Activated naive CD4-positive, alpha-beta T cell treated with anti-CD3 and anti-CD28 coated beads, Interleukin-2, amount 10 ng/mL, durations not matched to agents 7 days and 5 days (primary cell): ENCODE results near the gene SETD7.
A peak's percentile ranks its signal among the peaks of the same experiment; 100 is the strongest.

Experiments used
- CTCF ChIA-PET: fragments of 350-600 bp; sonication (Branson Sonifier 250); formaldehyde crosslinking; loops from one replicate; lab custom pipeline; 2021; ENCODE audit warnings: antibody characterized with exemption; lab: Charles Lee
- DNase-seq: peaks from one replicate; pipeline ENCODE4 v3.0.0-alpha.2; 2020
- H3K27ac Mint-ChIP-seq: one replicate; pipeline ENCODE4 v1.8.0; 2021; ENCODE audit warnings: mild to moderate bottlenecking, moderate library complexity, mixed read lengths
- H3K27me3 Mint-ChIP-seq: one replicate; pipeline ENCODE4 v1.8.0; 2021; ENCODE audit warnings: mild to moderate bottlenecking, mixed read lengths
- H3K36me3 Mint-ChIP-seq: one replicate; pipeline ENCODE4 v1.8.0; 2021; ENCODE audit warnings: mixed read lengths
- H3K4me1 Mint-ChIP-seq: one replicate; pipeline ENCODE4 v1.8.0; 2021; ENCODE audit warnings: mixed read lengths
- H3K4me3 Mint-ChIP-seq: one replicate; pipeline ENCODE4 v1.8.0; 2021; ENCODE audit warnings: mild to moderate bottlenecking, moderate library complexity, mixed read lengths
- H3K9me3 Mint-ChIP-seq: one replicate; pipeline ENCODE4 v1.8.0; 2021; ENCODE audit warnings: mixed read lengths

SETD7 gene

DNA sequence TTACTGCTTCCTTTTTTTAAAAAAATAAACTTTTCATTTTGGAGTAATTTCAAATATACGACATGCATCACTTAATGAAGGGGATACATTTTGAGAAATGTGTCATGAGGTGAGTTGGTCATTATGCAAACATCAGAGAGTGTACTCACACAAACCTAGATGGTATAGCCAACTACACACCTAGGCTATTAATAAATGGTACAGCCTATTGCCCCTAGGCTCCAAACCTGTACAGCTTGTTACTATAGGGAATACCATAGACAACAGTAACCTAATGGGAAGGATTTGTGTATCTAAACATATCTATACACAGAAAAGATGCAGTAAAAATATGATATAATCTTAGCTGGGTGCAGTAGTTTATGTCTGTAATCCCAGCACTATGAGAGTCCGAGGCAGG, 29.1 kb downstream of the SETD7 start:
- H3K27me3 Mint-ChIP-seq = no peaks in the 10 kb centered on the region
- peaks cover 13% of the 10 kb centered on the region for H3K36me3 Mint-ChIP-seq
- H3K4me1 Mint-ChIP-seq = peaks cover 16% of the 10 kb centered on the region
- CTCF ChIA-PET = interaction anchor here (0.7 to 1.6 kb wide), 3 partner anchors 111 to 496 kb away, joined by 3 to 4 read pairs (median 4); no protein-coding TSS in a partner anchor
- H3K27ac Mint-ChIP-seq = no peak overlapping the region
- no peak for DNase-seq
- H3K4me3 Mint-ChIP-seq = no peak overlapping the region
- H3K9me3 Mint-ChIP-seq = no peaks in the 10 kb centered on the region

DNA sequence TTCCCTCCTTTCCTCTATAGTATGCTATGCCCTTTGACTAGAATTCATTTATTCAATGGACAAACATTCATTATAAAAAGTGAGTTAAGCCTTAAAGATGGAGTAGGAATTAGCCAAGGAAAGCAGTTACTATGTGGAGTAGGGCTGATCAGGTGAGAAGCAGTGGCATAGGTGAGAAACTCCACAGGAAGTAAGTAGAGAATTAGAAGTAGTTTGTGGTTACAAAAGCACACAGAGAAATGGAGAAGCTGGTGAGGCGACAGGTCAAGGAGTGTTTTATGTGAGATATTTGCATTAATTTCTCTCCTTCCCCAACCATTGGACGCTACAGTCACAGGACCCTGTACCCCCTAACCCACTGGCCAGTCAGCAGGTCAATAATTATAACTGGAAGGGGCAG, 30.6 kb downstream of the SETD7 start:
- no peak for DNase-seq
- H3K36me3 Mint-ChIP-seq = peaks cover 13% of the 10 kb centered on the region
- no peaks in the 10 kb centered on the region for H3K27me3 Mint-ChIP-seq
- H3K4me1 Mint-ChIP-seq = peaks cover 19% of the 10 kb centered on the region
- H3K4me3 Mint-ChIP-seq = no peak overlapping the region
- CTCF ChIA-PET = interaction anchor here (0.6 kb wide), 1 partner anchor 839 kb away, joined by 3 read pairs; no protein-coding TSS in a partner anchor
- H3K9me3 Mint-ChIP-seq = no peaks in the 10 kb centered on the region
- H3K27ac Mint-ChIP-seq = no peak overlapping the region

DNA sequence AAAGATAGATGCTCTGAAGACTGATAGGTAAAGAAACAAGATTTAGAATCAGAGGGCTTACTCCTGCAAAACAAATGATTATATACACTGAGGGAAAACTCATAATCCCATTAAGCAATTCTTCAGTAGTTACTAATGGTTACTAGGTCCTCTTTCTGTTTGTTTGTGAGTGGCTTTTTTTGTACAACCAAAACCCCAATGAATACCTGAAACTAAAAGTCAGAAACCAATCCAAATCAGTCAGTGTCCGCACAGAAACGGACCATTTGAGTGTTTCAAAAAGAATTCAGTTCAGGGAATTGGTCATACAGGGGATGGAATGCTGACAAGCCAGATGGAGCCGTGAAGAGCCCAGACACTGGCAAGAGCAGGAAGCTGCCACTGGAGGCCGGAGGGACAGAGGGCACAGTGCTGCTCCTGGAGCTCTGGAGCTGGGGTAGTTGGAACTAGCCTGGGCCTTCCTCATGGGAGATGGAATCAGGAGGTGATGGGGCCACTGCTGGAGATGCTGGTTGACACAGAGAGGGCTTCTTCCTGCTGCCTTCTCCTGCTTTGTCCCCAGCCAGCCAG, 31.9 kb downstream of the SETD7 start:
- CTCF ChIA-PET = no interaction called here
- peaks cover 19% of the 10 kb centered on the region for H3K4me1 Mint-ChIP-seq
- H3K27me3 Mint-ChIP-seq = no peaks in the 10 kb centered on the region
- no peaks in the 10 kb centered on the region for H3K9me3 Mint-ChIP-seq
- H3K4me3 Mint-ChIP-seq = no peak overlapping the region
- no peak for DNase-seq
- H3K36me3 Mint-ChIP-seq = peaks cover 12% of the 10 kb centered on the region
- H3K27ac Mint-ChIP-seq = no peak overlapping the region

DNA sequence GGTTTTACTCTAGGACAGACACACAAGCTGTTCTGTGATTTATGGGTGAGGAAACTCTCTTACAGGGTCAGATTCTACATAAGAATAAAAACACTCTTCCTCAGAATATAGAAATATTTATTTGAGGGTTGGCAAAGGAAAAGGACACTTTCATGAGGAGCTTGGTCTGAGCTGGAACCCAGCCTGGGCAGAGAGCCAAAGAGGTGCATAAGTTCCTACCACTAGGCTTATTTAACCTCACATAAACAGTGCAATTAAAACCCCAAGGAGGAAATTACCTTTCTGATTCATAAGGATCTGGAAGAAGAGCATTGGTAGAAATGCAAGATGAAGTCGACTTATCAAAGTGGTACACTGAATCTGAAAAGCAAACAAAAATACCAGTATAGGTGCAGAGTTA, 32.9 kb downstream of the SETD7 start:
- CTCF ChIA-PET = interaction anchor here (1.6 kb wide), 1 partner anchor 109 kb away, joined by 4 read pairs; no protein-coding TSS in a partner anchor
- Mint-ChIP-seq H3K4me3 (no peak overlapping the region), H3K36me3 (peaks cover 12% of the 10 kb centered on the region)

DNA sequence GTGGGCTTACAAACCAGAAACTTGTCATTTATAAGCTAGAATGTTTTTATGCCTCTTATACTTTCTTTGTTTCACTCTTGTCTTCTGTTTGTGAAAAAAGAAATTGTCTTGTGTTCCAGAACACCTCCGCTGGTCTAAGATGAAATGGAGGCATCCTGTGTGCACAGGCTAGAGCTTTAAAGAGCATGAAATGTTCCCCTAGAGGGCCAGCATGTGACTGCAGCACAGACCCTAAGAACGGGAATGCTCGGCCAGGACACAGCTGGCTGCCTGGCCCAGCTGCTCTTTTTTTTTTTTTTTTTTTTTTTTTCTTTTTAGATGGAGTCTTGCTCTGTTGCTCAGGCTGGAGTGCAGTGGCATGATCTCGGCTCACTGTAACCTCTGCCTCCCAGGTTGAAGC, 33.6 kb downstream of the SETD7 start:
- Mint-ChIP-seq H3K27ac (no peak overlapping the region), H3K36me3 (peaks cover 16% of the 10 kb centered on the region), H3K4me1 (peaks cover 19% of the 10 kb centered on the region), H3K9me3 (no peaks in the 10 kb centered on the region), H3K4me3 (no peak overlapping the region), H3K27me3 (no peaks in the 10 kb centered on the region)
- DNase-seq = no peak
- CTCF ChIA-PET = interaction anchor here (1.6 kb wide), 1 partner anchor 109 kb away, joined by 4 read pairs; no protein-coding TSS in a partner anchor

More for the DNA sequence above, 32.9 kb downstream of the SETD7 start:
- Mint-ChIP-seq H3K9me3 (no peaks in the 10 kb centered on the region), H3K27ac (no peak overlapping the region), H3K27me3 (no peaks in the 10 kb centered on the region), H3K4me1 (peaks cover 19% of the 10 kb centered on the region)
- no peak for DNase-seq

DNA sequence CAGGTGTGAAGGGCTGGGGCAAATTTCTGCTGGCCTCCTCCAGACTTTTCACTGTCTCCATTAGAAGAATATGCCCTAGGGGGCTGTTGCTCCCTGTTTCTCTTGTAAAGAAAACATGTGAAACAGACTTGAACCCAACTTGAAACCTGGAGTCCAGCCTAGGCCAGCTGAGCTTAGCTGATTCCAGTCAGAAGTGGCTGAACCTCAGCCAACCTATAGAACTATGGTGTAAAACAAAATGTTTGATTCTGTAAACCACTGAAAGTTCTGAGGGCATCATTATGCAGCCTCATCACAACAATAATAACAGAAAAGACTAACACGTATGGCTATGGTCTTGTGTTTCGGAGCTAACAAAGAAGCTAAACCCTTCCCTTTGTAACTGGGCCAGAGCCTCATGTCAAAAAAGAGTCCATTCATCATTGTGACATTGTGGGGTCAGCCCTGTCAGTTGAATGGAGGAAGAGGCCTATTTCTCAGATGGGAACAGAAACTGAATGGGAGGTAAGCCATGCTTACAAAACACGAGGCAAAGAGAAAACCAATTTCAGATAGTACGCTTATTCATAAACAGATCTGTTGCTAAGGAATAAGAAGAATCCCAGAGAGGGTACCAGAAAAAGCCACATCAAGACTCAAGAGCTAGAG, 34.1 kb downstream of the SETD7 start:
- no peak overlapping the region for H3K27ac Mint-ChIP-seq
- no peak for DNase-seq
- H3K27me3 Mint-ChIP-seq = no peaks in the 10 kb centered on the region
- H3K4me1 Mint-ChIP-seq = peaks cover 19% of the 10 kb centered on the region
- H3K4me3 Mint-ChIP-seq = no peak overlapping the region
- no peaks in the 10 kb centered on the region for H3K9me3 Mint-ChIP-seq
- CTCF ChIA-PET = interaction anchor here (1.6 kb wide), 1 partner anchor 108 kb away, joined by 4 read pairs; no protein-coding TSS in a partner anchor
- peaks cover 17% of the 10 kb centered on the region for H3K36me3 Mint-ChIP-seq

DNA sequence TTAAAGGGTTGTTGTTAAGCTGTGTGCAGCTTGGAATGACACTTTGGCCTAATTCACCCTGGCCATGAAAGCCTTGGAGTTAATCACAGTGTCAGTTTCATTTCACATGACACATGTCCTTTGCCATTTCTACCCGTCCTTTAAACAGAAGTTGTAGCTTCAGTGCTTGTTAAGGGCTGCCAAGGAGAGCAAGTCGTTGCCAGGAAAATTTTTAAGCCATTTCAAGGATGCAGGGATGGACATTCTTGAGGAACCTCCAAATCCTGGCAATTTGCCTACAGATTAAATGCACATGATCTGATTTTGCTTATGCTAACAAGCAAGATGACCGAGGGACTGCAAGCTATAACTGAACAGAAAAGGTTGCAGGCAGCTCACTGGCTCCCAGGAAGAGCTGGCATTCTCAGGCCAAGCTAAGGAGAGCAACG, 40.5 kb downstream of the SETD7 start:
- CTCF ChIA-PET = interaction anchor here (1.0 kb wide), 1 partner anchor 88 kb away, joined by 3 read pairs; no protein-coding TSS in a partner anchor
- H3K9me3 Mint-ChIP-seq = no peaks in the 10 kb centered on the region

DNA sequence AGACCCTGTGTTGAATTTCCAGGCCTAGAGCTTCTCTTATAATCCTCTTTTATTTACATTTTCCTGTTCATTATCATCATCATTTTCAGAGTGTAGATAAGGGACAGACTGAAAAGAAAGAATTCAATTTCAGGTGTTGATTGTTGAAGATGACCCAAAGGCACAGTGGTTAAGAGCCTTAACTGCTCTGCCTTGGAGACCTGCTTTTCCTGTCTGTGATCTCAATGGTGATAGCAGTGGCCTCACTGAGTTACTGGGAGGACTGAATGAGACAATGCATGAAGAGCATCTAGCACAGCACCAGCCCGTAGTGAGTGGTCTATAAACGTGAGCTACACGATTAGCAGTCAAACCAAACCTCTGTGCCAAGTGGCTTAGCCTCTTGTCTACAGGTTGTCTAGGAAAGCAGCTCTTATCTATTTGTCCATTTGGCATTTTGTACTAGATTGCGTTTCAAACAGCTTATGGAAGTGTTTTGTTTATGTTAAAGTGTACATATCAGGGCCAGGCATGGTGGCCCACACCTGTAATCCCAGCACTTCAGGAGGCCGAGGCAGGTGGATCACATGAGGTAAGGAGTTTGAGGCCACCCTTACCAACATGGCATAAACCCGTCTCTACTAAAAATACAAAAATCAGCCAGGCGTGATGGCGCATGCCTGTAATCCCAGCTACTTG, 41.5 kb downstream of the SETD7 start:
- H3K27ac Mint-ChIP-seq = no peak overlapping the region
- no peaks in the 10 kb centered on the region for H3K4me1 Mint-ChIP-seq
- DNase-seq = no peak
- H3K36me3 Mint-ChIP-seq = peaks cover 25% of the 10 kb centered on the region
- no peaks in the 10 kb centered on the region for H3K27me3 Mint-ChIP-seq
- CTCF ChIA-PET = no interaction called here
- H3K4me3 Mint-ChIP-seq = no peak overlapping the region
- no peaks in the 10 kb centered on the region for H3K9me3 Mint-ChIP-seq

More for the DNA sequence above, 40.5 kb downstream of the SETD7 start:
- Mint-ChIP-seq H3K36me3 (peaks cover 25% of the 10 kb centered on the region), H3K27ac (peak overlapping the region; percentile 21), H3K4me1 (no peaks in the 10 kb centered on the region), H3K27me3 (no peaks in the 10 kb centered on the region), H3K4me3 (no peak overlapping the region)
- no peak for DNase-seq

DNA sequence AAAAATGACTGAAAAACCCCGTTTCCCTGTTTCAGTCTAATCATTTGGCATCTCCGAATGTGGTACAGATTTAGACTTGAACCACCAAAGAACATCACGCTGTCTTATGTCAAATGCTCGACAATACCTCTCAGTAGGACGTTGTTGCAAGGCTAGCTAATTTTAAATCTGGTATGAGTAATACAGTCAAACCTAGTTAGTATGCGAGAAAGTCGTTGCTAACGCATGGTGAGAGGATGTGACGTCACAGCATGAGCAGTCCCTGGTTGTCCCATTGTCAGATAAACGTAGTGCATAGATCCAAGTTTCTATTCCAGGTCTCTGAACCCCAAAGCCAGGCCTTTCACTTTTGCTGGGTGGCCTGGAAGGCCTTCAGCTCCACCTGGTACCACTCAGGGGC, 44.7 kb downstream of the SETD7 start:
- no peaks in the 10 kb centered on the region for H3K27me3 Mint-ChIP-seq
- H3K36me3 Mint-ChIP-seq = peaks cover 18% of the 10 kb centered on the region
- DNase-seq = no peak
- H3K9me3 Mint-ChIP-seq = no peaks in the 10 kb centered on the region
- CTCF ChIA-PET = no interaction called here
- no peaks in the 10 kb centered on the region for H3K4me1 Mint-ChIP-seq
- no peak overlapping the region for H3K27ac Mint-ChIP-seq
- H3K4me3 Mint-ChIP-seq = no peak overlapping the region

DNA sequence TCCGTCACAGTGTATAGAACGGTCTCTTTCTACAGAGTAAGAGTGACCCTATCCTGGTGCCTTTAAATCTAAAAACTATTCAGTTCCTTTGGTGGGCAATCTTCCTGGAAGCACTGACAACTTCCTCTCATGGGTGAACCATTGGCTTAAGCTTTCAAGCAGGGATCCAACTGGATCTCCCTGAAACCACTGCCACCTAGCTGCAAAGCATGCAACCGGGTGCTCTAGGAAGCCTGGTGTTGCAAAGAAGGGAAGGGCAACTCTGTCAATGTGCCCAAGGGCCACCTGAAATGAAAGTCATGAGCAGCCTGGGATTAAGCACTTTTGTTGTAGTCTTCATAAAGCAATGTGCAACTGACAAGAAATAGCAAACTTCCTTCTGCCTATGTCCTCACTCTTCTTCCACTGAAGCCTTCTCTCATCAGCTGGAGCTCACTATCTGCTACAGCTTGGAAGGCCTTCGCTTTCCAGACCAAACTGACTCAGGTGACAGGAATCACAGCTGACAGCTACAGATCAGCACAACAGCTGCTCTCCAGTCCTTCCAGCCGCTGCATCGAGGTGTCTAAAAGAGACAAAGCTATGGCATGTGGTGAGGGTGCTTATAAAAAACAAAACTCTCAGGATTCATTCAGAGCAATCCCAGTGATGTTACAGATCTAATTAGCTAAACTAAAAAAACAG, 46.1 kb downstream of the SETD7 start:
- Mint-ChIP-seq H3K4me1 (no peaks in the 10 kb centered on the region), H3K9me3 (no peaks in the 10 kb centered on the region), H3K27ac (no peak overlapping the region), H3K27me3 (no peaks in the 10 kb centered on the region), H3K4me3 (no peak overlapping the region), H3K36me3 (peaks cover 12% of the 10 kb centered on the region)
- CTCF ChIA-PET = interaction anchor here (0.6 to 1.2 kb wide), 5 partner anchors 9 to 93 kb away, joined by 3 to 4 read pairs (median 3); no protein-coding TSS in a partner anchor
- peak; percentile 27 for DNase-seq

DNA sequence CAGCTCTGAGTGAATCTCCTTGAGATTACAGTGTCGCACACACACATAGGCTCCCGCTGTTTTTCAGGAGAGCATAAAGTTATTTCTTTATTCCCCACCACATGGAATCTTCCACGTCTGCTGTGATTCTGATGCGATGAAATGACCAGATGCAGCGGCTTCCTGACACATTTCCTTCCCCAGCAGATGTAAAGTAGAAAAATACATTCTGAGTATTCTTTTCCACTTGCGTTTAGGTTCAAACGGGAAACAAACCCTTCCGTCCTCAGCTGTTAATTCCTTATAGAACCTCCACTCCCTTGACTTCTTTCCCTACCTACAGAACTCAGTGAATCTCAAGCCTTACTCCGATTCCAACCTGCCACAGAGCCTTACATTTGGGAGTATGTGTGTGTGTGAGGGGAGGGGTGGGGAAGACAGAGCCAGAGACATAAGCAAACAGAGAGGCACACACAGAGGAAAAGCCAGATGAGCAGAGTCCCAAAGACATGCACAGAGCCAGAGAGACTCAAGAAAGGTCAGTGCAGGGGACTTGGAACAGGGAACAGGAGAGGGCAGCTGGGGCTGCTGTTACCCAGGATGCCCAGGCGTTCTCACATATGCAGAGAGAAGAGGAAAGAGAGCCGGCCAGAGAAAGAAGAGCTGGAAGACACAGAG, 47.3 kb downstream of the SETD7 start:
- H3K9me3 Mint-ChIP-seq = no peaks in the 10 kb centered on the region
- H3K27me3 Mint-ChIP-seq = no peaks in the 10 kb centered on the region
- CTCF ChIA-PET = no interaction called here
- H3K27ac Mint-ChIP-seq = no peak overlapping the region
- H3K36me3 Mint-ChIP-seq = peaks cover 10% of the 10 kb centered on the region
- H3K4me3 Mint-ChIP-seq = no peak overlapping the region
- H3K4me1 Mint-ChIP-seq = no peaks in the 10 kb centered on the region
- DNase-seq = no peak

DNA sequence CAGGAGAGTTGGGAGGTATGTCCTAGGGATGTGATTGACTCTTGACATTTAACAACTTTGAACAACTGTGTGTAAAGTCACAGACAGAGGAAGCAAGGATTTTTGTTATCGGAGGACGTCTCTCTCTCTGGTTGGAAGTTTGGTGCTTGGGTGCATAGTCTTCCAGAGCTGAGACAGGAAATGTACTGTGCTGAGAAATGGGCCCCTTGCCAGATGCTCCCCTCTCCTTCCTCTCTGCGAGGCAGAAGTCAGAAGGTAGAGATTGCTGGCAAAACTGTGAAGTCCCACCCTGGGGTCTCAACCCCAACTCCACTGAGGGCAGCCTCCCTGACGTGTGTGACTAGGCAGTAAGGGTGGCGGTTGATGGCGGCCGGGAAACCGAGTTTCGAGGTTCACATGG, 49.2 kb downstream of the SETD7 start:
- no peak for DNase-seq
- Mint-ChIP-seq H3K27me3 (no peaks in the 10 kb centered on the region), H3K9me3 (no peaks in the 10 kb centered on the region), H3K27ac (no peak overlapping the region), H3K4me1 (peaks cover 6% of the 10 kb centered on the region), H3K4me3 (no peak overlapping the region), H3K36me3 (peaks cover 6% of the 10 kb centered on the region)
- CTCF ChIA-PET = no interaction called here

DNA sequence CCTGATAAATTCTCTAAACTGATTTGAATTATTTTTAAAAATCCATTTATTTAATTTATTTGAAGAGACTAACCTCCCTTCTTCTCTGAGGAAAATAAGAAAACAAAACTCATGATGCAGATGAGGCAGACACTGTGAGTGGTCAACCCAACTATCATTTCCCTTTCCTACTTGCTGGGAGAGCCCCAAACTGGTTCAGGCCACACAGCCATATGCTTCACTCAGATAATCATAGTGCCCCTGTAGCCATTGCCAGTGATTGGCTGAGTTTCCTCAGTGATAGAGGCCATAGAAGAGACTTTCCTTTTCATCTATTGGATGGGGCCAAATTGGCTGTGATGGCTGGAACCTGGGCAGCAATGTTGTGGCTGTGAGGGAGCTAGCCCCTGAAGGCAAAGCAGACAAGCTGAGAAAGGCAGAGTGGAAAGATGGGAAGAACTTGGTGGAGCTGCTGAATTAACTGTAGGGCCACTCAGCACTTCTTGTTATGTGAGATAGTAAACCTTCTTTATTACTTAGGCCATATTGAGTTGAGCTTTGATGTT, 52.3 kb downstream of the SETD7 start:
- Mint-ChIP-seq H3K27ac (no peak overlapping the region), H3K36me3 (peaks cover 4% of the 10 kb centered on the region)

More for the DNA sequence above, 52.3 kb downstream of the SETD7 start:
- Mint-ChIP-seq H3K4me3 (no peak overlapping the region), H3K4me1 (peaks cover 6% of the 10 kb centered on the region), H3K9me3 (no peaks in the 10 kb centered on the region), H3K27me3 (peaks cover 5% of the 10 kb centered on the region)
- CTCF ChIA-PET = interaction anchor here (0.6 to 0.8 kb wide), 2 partner anchors 26 to 404 kb away, joined by 3 read pairs; no protein-coding TSS in a partner anchor
- DNase-seq = no peak
